Measurements from ENCODE around the gene TRO.

The TRO gene

GRCh38 chrX:54934058-54934457 is 13.4 kb downstream of the TRO start:
- TF ChIP-seq, protein P1, sequence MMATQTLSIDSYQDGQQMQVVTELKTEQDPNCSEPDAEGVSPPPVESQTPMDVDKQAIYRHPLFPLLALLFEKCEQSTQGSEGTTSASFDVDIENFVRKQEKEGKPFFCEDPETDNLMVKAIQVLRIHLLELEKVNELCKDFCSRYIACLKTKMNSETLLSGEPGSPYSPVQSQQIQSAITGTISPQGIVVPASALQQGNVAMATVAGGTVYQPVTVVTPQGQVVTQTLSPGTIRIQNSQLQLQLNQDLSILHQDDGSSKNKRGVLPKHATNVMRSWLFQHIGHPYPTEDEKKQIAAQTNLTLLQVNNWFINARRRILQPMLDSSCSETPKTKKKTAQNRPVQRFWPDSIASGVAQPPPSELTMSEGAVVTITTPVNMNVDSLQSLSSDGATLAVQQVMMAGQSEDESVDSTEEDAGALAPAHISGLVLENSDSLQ (IDR thresholded peaks at IDR 0.05): no peak
- TF ChIP-seq BHLHE40 (IDR thresholded peaks at IDR 0.05; ENCODE audit: borderline replicate concordance) (no peak), TARDBP (IDR thresholded peaks at IDR 0.05) (no peak)
- CTCF ChIA-PET: no interaction called here
- POLR2A ChIA-PET: no interaction called here
- no peak for DNase-seq (ENCODE audit: extremely low spot score)

- DNase-seq (ENCODE audit: extremely low spot score): no peak
- ChIA-PET POLR2A (no interaction called here), CTCF (no interaction called here)
- TF ChIP-seq, protein P1 (IDR thresholded peaks at IDR 0.05): no peak
- no peak for TF ChIP-seq TARDBP (IDR thresholded peaks at IDR 0.05)
- TF ChIP-seq NFRKB (IDR thresholded peaks at IDR 0.05): no peak
- no peak for TF ChIP-seq L3MBTL2 (conservative IDR thresholded peaks at IDR 0.05)
- TF ChIP-seq FOXA1 (IDR thresholded peaks at IDR 0.05): no peak
- TF ChIP-seq ELF4 (IDR thresholded peaks at IDR 0.05): no peak
- TF ChIP-seq FOXM1 (IDR thresholded peaks at IDR 0.05; ENCODE audit: borderline replicate concordance): no peak
- TF ChIP-seq BHLHE40 (IDR thresholded peaks at IDR 0.05; ENCODE audit: borderline replicate concordance): no peak
- no peak for TF ChIP-seq ZNF384 (IDR thresholded peaks at IDR 0.05)
- TF ChIP-seq FOXK2 (IDR thresholded peaks at IDR 0.05): no peak
- no peak for TF ChIP-seq SP1 (IDR thresholded peaks at IDR 0.05)
- TF ChIP-seq CTBP1 (IDR thresholded peaks at IDR 0.05; ENCODE audit: borderline replicate concordance): no peak
Measured at GRCh38 chrX:54934890-54935289, 14.3 kb downstream of the TRO start.

DNA sequence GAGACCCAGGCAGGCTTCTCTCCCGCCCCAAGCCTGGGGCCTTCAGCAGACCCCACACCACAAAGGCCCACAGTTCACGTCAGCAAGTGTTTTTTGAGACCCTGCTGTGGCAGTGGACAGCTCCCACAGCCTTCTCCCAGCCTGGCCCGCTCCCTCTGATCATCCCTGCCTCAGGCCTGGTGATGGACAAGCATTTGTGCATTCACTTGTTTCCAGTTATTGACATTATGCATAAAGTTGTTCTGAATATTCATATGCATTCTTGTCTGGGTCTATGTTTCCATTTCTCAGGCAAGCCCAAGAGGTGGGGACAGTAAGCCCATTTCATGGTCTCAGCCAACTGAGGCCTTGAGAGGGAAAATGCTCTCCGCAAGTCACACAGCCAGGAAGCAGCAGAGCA is 14.7 kb downstream of the TRO start:
- POLR2A ChIA-PET: no interaction called here
- no peak for TF ChIP-seq ELF4 (IDR thresholded peaks at IDR 0.05)
- TF ChIP-seq TARDBP (IDR thresholded peaks at IDR 0.05): no peak
- TF ChIP-seq CTBP1 (IDR thresholded peaks at IDR 0.05; ENCODE audit: borderline replicate concordance): no peak
- TF ChIP-seq LEF1 (IDR thresholded peaks at IDR 0.05; ENCODE audit: borderline replicate concordance): no peak
- TF ChIP-seq SUZ12 (IDR thresholded peaks at IDR 0.05): no peak
- no peak for TF ChIP-seq NFRKB (IDR thresholded peaks at IDR 0.05)
- no peak for TF ChIP-seq FOXA1 (IDR thresholded peaks at IDR 0.05)
- CTCF ChIA-PET: no interaction called here
- no peak for DNase-seq (ENCODE audit: extremely low spot score)

DNA sequence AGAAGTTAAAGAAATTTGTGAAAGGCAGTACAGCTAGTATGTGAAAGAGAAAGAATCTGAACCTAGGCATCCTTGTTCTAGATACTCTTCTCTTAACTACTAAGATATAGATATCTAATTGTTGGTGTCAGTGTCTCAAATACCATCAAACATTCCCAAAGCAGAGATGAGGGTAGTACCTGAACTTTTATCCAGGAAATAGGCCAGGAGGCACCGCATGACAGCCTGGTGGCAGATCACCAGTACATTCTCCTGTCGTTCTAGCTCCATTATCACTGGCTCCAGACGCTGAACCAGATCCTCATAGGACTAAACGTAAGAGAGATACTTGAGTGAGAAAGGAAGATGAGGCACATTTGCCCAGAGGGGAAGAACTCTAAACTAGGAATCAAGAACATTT is 16.8 kb downstream of the TRO start:
- ChIA-PET CTCF (no interaction called here), POLR2A (interaction anchor here (1.1 kb wide), 1 partner anchor 63 kb away, joined by 3 read pairs; the partner anchor contains the start of gene APEX2)
- TF ChIP-seq ZNF384 (IDR thresholded peaks at IDR 0.05) (no peak), CTBP1 (IDR thresholded peaks at IDR 0.05; ENCODE audit: borderline replicate concordance) (no peak), SUZ12 (IDR thresholded peaks at IDR 0.05) (no peak), FOXA1 (IDR thresholded peaks at IDR 0.05) (no peak), HDGF (IDR thresholded peaks at IDR 0.05; ENCODE audit: borderline replicate concordance) (no peak), FOXK2 (IDR thresholded peaks at IDR 0.05) (no peak), FOXM1 (IDR thresholded peaks at IDR 0.05; ENCODE audit: borderline replicate concordance) (no peak), ARNT (IDR thresholded peaks at IDR 0.05) (no peak), SP1 (IDR thresholded peaks at IDR 0.05) (no peak), BHLHE40 (IDR thresholded peaks at IDR 0.05; ENCODE audit: borderline replicate concordance) (no peak), L3MBTL2 (conservative IDR thresholded peaks at IDR 0.05) (no peak), LEF1 (IDR thresholded peaks at IDR 0.05; ENCODE audit: borderline replicate concordance) (no peak), NFRKB (IDR thresholded peaks at IDR 0.05) (no peak), ELF4 (IDR thresholded peaks at IDR 0.05) (no peak)
- TF ChIP-seq, protein P1 (IDR thresholded peaks at IDR 0.05): no peak
- DNase-seq (ENCODE audit: extremely low spot score): no peak

GRCh38 chrX:54944816-54945215 is 24.2 kb downstream of the TRO start:
- POLR2A ChIA-PET: no interaction called here
- CTCF ChIA-PET: no interaction called here
- TF ChIP-seq ARNT (IDR thresholded peaks at IDR 0.05) (no peak), L3MBTL2 (conservative IDR thresholded peaks at IDR 0.05) (no peak), NFRKB (IDR thresholded peaks at IDR 0.05) (no peak), SP1 (IDR thresholded peaks at IDR 0.05) (no peak), FOXK2 (IDR thresholded peaks at IDR 0.05) (no peak), FOXA1 (IDR thresholded peaks at IDR 0.05) (no peak), CTBP1 (IDR thresholded peaks at IDR 0.05; ENCODE audit: borderline replicate concordance) (no peak), FOXM1 (IDR thresholded peaks at IDR 0.05; ENCODE audit: borderline replicate concordance) (no peak), ELF4 (IDR thresholded peaks at IDR 0.05) (no peak), TARDBP (IDR thresholded peaks at IDR 0.05) (no peak), LEF1 (IDR thresholded peaks at IDR 0.05; ENCODE audit: borderline replicate concordance) (no peak), SUZ12 (IDR thresholded peaks at IDR 0.05) (no peak), BHLHE40 (IDR thresholded peaks at IDR 0.05; ENCODE audit: borderline replicate concordance) (no peak), HDGF (IDR thresholded peaks at IDR 0.05; ENCODE audit: borderline replicate concordance) (no peak)
- TF ChIP-seq, protein P1 (IDR thresholded peaks at IDR 0.05): no peak
- DNase-seq (ENCODE audit: extremely low spot score): no peak

GRCh38 chrX:54945224-54945623 is 24.6 kb downstream of the TRO start:
- CTCF ChIA-PET: no interaction called here
- TF ChIP-seq FOXM1 (IDR thresholded peaks at IDR 0.05; ENCODE audit: borderline replicate concordance): no peak
- TF ChIP-seq SUZ12 (IDR thresholded peaks at IDR 0.05): no peak
- TF ChIP-seq HDGF (IDR thresholded peaks at IDR 0.05; ENCODE audit: borderline replicate concordance): no peak
- TF ChIP-seq NFRKB (IDR thresholded peaks at IDR 0.05): no peak
- TF ChIP-seq FOXK2 (IDR thresholded peaks at IDR 0.05): no peak
- no peak for TF ChIP-seq FOXA1 (IDR thresholded peaks at IDR 0.05)
- TF ChIP-seq LEF1 (IDR thresholded peaks at IDR 0.05; ENCODE audit: borderline replicate concordance): no peak
- no peak for TF ChIP-seq ARNT (IDR thresholded peaks at IDR 0.05)
- no peak for TF ChIP-seq TARDBP (IDR thresholded peaks at IDR 0.05)
- no peak for TF ChIP-seq SP1 (IDR thresholded peaks at IDR 0.05)
- no peak for TF ChIP-seq BHLHE40 (IDR thresholded peaks at IDR 0.05; ENCODE audit: borderline replicate concordance)
- no peak for TF ChIP-seq ELF4 (IDR thresholded peaks at IDR 0.05)

More at GRCh38 chrX:54945224-54945623, 24.6 kb downstream of the TRO start:
- DNase-seq (ENCODE audit: extremely low spot score): no peak
- POLR2A ChIA-PET: no interaction called here
